HG03280 (cell line): Measurements from ENCODE around the gene FBXW8.
A peak's percentile ranks its signal among the peaks of the same experiment; 100 is the strongest.

Source experiments
- ATAC-seq: cut with Tn5 transposase; IDR thresholded peaks from one replicate; pipeline ENCODE4 v1.9.1; 2021; ENCODE audit warnings: mild to moderate bottlenecking, moderate library complexity; ENCODE audit not compliant: unreplicated experiment

FBXW8 gene

GRCh38 chr12:116954710-116955381, 44.1 kb downstream of the FBXW8 start:
- no peak for ATAC-seq

GRCh38 chr12:116955382-116956021, 44.8 kb downstream of the FBXW8 start:
- ATAC-seq, result no peak

GRCh38 chr12:116958402-116959197, 47.9 kb downstream of the FBXW8 start:
- ATAC-seq, result no peak

GRCh38 chr12:116959198-116959460, 48.4 kb downstream of the FBXW8 start:
- no peak for ATAC-seq

- peak; percentile 98 for ATAC-seq
These were observed 49.2 kb downstream of the FBXW8 start for GRCh38 chr12:116959845-116960514.

- ATAC-seq, result no peak
These were observed 51.4 kb downstream of the FBXW8 start for GRCh38 chr12:116962197-116962596.

- ATAC-seq, result no peak
These were observed 52.1 kb downstream of the FBXW8 start for GRCh38 chr12:116962783-116963356.

GRCh38 chr12:116964054-116965050, 53.6 kb downstream of the FBXW8 start:
- ATAC-seq, result no peak

- ATAC-seq, result no peak
These were observed 58.2 kb downstream of the FBXW8 start for GRCh38 chr12:116968986-116969385.

GRCh38 chr12:116969615-116970585, 59.1 kb downstream of the FBXW8 start:
- no peak for ATAC-seq

- no peak for ATAC-seq
These were observed 60.5 kb downstream of the FBXW8 start for GRCh38 chr12:116971222-116971621.

GRCh38 chr12:116975779-116976393, 65.1 kb downstream of the FBXW8 start:
- ATAC-seq, result no peak

GRCh38 chr12:116977465-116978380, 67.0 kb downstream of the FBXW8 start:
- no peak for ATAC-seq

GRCh38 chr12:116978791-116979508, 68.2 kb downstream of the FBXW8 start:
- ATAC-seq, result no peak

GRCh38 chr12:116980083-116980482, 69.3 kb downstream of the FBXW8 start:
- no peak for ATAC-seq

GRCh38 chr12:116982791-116983411, 72.2 kb downstream of the FBXW8 start:
- ATAC-seq, result no peak
